Vagina (tissue), 2 donors: ENCODE data around the gene DKK3. TPM values are rescaled to one million over a fixed set of nuclear protein-coding genes. Genes with fewer than 3 reads are reported as not detected.

Source experiments
- DNase-seq, 2 donors: peaks; one replicate each; pipeline ENCODE4 v3.0.0-alpha.2; 2017; ENCODE audit errors: extremely low spot score in 2 of 2
- H3K27ac ChIP-seq: fragments of 200-600 bp; sonication (generic); one replicate; pipeline ENCODE4 v1.5.1; 2019
- H3K27me3 ChIP-seq: fragments of 200-600 bp; sonication (generic); one replicate; pipeline ENCODE4 v1.5.1; 2019
- H3K36me3 ChIP-seq, 2 donors: fragments of 200-600 bp; sonication (generic); one replicate each; pipeline ENCODE4 v1.5.1; 2017 to 2019
- H3K4me1 ChIP-seq: fragments of 200-600 bp; sonication (generic); one replicate; pipeline ENCODE4 v1.5.1; 2019
- H3K4me3 ChIP-seq, 2 donors: fragments of 200-600 bp; sonication (generic); 1 replicate in 1 of 2; 2 replicates in 1 of 2; pipeline ENCODE4 v1.5.1; 2016 to 2019
- H3K9me3 ChIP-seq: fragments of 200-600 bp; sonication (generic); one replicate; pipeline ENCODE4 v1.5.1; 2019
- CTCF ChIP-seq, 3 experiments: fragments of 450-650 bp in 2 of 3; fragments of 200-600 bp in 1 of 3; sonication (generic) in 1 of 3; IDR thresholded peaks; one replicate each; pipeline ENCODE4 v1.5.1; 2017 to 2019; ENCODE audit warnings: antibody characterized with exemption in 3 of 3, mild to moderate bottlenecking in 2 of 3, moderate library complexity in 2 of 3
- POLR2A ChIP-seq, 2 donors: fragments of 450-650 bp; IDR thresholded peaks; one replicate each; pipeline ENCODE4 v1.6.1; 2017; ENCODE audit warnings: antibody characterized with exemption in 2 of 2, mild to moderate bottlenecking in 2 of 2, moderate library complexity in 2 of 2
- POLR2AphosphoS5 ChIP-seq, 2 donors: sonication (generic); formaldehyde crosslinking; IDR thresholded peaks; one replicate each; pipeline ENCODE4 v1.9.0; 2017; ENCODE audit warnings: antibody characterized with exemption in 2 of 2, mild to moderate bottlenecking in 2 of 2, low read depth in 1 of 2; ENCODE audit not compliant: insufficient read depth in 1 of 2
- intact Hi-C: fragments of 100-400 bp; cut with DNase I; formaldehyde crosslinking; loops from one replicate; pipeline ENCODE4 v1.15.1; 2023
- total RNA-seq: library from RNA; depleted of rRNA; stranded (reverse); fragments of >200 nt; gene quantifications from one replicate; pipeline ENCODE4 v1.2.3, GENCODE V29; 2016

Gene DKK3
- total RNA-seq, 1 donor from 2014 or later, result 110 TPM

DNA sequence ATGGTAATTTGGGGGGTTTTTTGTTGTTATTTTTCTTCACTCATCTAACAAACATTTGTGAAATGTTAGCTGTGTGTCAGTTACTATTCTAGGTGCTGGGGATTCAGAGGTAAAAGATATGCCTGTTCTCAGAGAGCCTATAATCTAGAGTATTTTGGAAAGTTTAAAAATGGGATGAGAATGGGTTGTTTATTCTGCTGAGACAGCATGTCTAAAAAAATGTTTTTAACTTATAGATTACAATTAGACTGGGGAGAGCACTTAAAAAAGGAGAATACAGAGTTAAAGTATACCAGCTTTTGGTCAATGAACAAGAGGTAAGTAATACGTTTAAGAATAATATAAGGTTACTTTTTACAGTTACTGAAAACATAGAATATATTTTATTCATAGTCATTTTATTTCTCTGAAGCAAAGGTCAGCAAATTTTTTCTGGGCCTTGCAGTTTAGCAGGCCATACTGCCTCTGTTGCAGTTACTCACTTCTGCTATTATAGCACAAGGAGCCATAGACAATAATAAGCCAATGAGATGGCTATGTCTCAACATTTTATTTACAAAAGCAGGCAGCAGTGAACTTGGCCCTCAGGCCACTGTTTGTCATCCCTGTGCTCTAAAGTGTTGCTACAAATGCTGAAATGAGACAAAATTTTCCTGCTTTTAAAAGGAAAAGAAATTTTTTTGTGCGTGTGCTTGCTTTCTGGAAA, 60.0 kb downstream of the DKK3 start:
- Histone ChIP-seq H3K4me3 (no peak overlapping the region), H3K27me3 (no peaks in the 10 kb centered on the region), H3K27ac (no peak overlapping the region), H3K9me3 (no peaks in the 10 kb centered on the region), H3K4me1 (no peaks in the 10 kb centered on the region), H3K36me3 (peaks cover 0 to 54% of the 10 kb centered on the region in 2 donors)
- intact Hi-C loops, result no loop called here
- TF ChIP-seq POLR2AphosphoS5 (IDR thresholded peaks at IDR 0.05; ENCODE audit: insufficient read depth in 1 of 2, low read depth in 1 of 2) (no peak), CTCF (IDR thresholded peaks at IDR 0.05) (no peak), POLR2A (IDR thresholded peaks at IDR 0.05) (no peak)
- DNase-seq, result no peak

GRCh38 chr11:11947825-11948224, 60.6 kb downstream of the DKK3 start:
- no peaks in the 10 kb centered on the region for H3K4me1 ChIP-seq
- TF ChIP-seq POLR2AphosphoS5 (IDR thresholded peaks at IDR 0.05; ENCODE audit: insufficient read depth in 1 of 2, low read depth in 1 of 2) (no peak), POLR2A (IDR thresholded peaks at IDR 0.05) (no peak), CTCF (IDR thresholded peaks at IDR 0.05) (no peak)
- H3K9me3 ChIP-seq, result no peaks in the 10 kb centered on the region
- intact Hi-C loops, result no loop called here
- no peak overlapping the region for H3K27ac ChIP-seq
- H3K27me3 ChIP-seq, result no peaks in the 10 kb centered on the region
- no peak overlapping the region for H3K4me3 ChIP-seq
- H3K36me3 ChIP-seq, result peaks cover 0 to 52% of the 10 kb centered on the region in 2 donors
- no peak for DNase-seq

DNA sequence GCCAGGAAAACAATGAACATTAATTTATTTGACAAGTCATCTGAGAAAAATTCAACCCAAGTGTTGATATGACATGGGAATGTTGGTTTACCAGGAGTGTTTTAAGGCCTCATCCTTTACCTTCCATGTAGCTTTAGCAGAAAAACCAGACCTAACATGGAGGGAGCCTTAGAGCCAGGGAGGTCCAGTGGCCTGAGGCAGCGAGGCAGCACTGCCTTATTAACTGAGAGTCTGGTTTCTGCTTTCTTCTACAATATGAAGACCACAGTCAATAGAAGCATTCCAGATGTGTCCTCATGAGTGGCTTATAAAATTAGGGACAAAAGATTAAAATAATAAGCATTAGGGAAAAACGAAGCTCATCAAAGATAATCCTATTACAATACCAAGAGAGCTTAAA, 61.5 kb downstream of the DKK3 start:
- DNase-seq, result no peak
- TF ChIP-seq POLR2AphosphoS5 (IDR thresholded peaks at IDR 0.05; ENCODE audit: insufficient read depth in 1 of 2, low read depth in 1 of 2), result no peak
- TF ChIP-seq POLR2A (IDR thresholded peaks at IDR 0.05), result no peak
- no peak for TF ChIP-seq CTCF (IDR thresholded peaks at IDR 0.05)
- H3K9me3 ChIP-seq, result no peaks in the 10 kb centered on the region
- H3K27me3 ChIP-seq, result no peaks in the 10 kb centered on the region
- H3K4me3 ChIP-seq, result no peak overlapping the region
- H3K27ac ChIP-seq, result no peak overlapping the region
- intact Hi-C loops, result no loop called here
- H3K36me3 ChIP-seq, result peaks cover 0 to 54% of the 10 kb centered on the region in 2 donors
- no peaks in the 10 kb centered on the region for H3K4me1 ChIP-seq

- no peak overlapping the region for H3K4me3 ChIP-seq
- H3K9me3 ChIP-seq, result no peaks in the 10 kb centered on the region
- no peak overlapping the region for H3K27ac ChIP-seq
- DNase-seq, result no peak
- TF ChIP-seq CTCF (IDR thresholded peaks at IDR 0.05), result no peak
- TF ChIP-seq POLR2AphosphoS5 (IDR thresholded peaks at IDR 0.05; ENCODE audit: insufficient read depth in 1 of 2, low read depth in 1 of 2), result no peak
- no peak for TF ChIP-seq POLR2A (IDR thresholded peaks at IDR 0.05)
- no peaks in the 10 kb centered on the region for H3K27me3 ChIP-seq
- no peaks in the 10 kb centered on the region for H3K4me1 ChIP-seq
- intact Hi-C loops, result no loop called here
- peaks cover 0 to 52% of the 10 kb centered on the region in 2 donors for H3K36me3 ChIP-seq
These were observed 62.2 kb downstream of the DKK3 start for GRCh38 chr11:11946180-11946579.

DNA sequence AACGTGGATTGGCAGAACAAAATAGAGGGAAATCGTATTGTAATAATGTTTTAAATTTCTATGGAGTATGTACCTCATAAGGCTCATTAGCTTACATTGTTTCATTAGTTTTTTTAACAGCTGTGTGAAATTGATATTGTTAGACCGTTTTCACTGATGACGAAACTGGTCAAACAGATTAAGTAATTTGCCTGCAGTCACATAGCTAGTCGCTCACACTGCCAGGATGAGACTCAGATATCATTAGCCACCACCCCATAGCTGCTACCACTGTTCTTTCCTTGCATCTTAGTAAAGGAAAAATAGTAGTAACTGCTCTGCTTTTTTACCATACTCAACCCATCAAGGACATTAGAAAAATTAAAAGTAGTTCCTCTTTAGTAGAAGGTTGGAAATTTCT, 64.0 kb downstream of the DKK3 start:
- intact Hi-C loops, result no loop called here
- H3K27ac ChIP-seq, result no peak overlapping the region
- H3K4me3 ChIP-seq, result no peak overlapping the region
- no peak for TF ChIP-seq POLR2A (IDR thresholded peaks at IDR 0.05)
- no peak for TF ChIP-seq CTCF (IDR thresholded peaks at IDR 0.05)
- no peak for TF ChIP-seq POLR2AphosphoS5 (IDR thresholded peaks at IDR 0.05; ENCODE audit: insufficient read depth in 1 of 2, low read depth in 1 of 2)
- no peak for DNase-seq
- H3K4me1 ChIP-seq, result no peaks in the 10 kb centered on the region
- H3K27me3 ChIP-seq, result no peaks in the 10 kb centered on the region
- no peaks in the 10 kb centered on the region for H3K9me3 ChIP-seq
- H3K36me3 ChIP-seq, result peaks cover 0 to 52% of the 10 kb centered on the region in 2 donors
